ENCODE results near the gene GZMM. TPM values are rescaled to one million over a fixed set of nuclear protein-coding genes. Genes with fewer than 3 reads are reported as not detected.
"Not testable (repeated sequence)": the region's sequence is repeated elsewhere in the genome, so short reads cannot be mapped to it uniquely, and the experiment has no call there.

Gene GZMM
- polyA plus RNA-seq, 3 donors = 0.12 TPM; not detected in 2

- no peak for DNase-seq (ENCODE audit: low read depth in 3 of 3, low spot score in 2 of 3)
Observed at GRCh38 chr19:580274-580835, 36.5 kb downstream of the GZMM start.

DNA sequence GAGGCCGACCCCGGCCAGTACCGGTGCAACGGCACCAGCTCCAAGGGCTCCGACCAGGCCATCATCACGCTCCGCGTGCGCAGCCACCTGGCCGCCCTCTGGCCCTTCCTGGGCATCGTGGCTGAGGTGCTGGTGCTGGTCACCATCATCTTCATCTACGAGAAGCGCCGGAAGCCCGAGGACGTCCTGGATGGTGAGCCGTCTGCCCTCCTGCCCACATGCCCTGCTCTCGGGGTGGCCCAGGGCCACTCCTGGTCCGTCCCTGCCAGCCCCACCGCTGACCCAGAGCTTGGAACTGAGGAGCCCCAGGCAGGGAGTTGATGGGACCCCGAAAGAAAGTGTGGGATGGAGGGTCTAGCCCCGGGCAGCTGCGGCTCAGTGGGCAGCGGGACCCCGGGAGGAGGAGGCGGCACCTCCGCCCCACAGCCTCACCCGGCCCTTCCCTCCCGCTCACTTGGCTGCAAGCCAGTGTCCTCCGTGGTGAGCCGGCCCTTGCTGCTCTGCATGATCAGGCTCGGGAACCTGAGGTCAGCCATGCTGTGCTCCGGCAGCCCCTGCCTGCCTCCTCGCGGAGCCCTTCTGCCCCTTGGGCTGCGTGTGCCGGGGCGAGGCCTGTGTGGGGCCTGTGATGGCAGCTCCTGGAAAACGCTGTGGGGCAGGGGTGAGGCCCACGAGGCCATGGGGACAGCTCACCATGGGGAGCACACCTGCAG lies 37.7 kb downstream of the GZMM start:
- DNase-seq (ENCODE audit: low read depth in 3 of 3, low spot score in 2 of 3) = no peak

- DNase-seq (ENCODE audit: low read depth in 3 of 3, low spot score in 2 of 3) = no peak
Observed at GRCh38 chr19:582497-583197, 38.8 kb downstream of the GZMM start.

DNA sequence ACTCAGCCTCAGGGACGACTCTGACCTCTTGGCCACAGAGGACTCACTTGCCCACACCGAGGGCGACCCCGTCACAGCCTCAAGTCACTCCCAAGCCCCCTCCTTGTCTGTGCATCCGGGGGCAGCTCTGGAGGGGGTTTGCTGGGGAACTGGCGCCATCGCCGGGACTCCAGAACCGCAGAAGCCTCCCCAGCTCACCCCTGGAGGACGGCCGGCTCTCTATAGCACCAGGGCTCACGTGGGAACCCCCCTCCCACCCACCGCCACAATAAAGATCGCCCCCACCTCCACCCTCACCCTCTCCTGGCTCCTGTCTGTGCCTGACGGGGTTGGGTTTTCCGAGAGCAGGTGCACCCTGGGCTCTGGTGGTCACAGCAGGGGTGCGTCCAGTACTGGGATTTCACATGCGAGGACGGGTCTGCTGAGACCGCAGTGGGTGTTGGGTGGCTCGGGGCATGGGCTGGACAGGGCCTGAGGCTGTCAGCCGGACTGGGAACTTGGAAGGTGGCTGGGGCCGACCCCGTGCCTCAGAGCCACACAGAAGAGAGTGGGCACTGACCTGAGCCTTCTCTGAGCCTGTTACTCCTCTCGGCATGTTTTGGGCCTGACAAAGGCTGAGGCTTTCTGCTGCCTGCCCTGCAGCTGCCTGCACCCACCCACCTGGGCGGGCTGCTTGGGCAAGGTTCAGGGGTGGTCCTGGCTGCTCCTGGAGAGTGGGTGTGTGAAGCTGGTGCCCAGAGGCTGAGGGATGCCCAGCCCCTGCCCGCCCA lies 39.5 kb downstream of the GZMM start:
- DNase-seq (ENCODE audit: low read depth in 3 of 3, low spot score in 2 of 3) = no peak

DNA sequence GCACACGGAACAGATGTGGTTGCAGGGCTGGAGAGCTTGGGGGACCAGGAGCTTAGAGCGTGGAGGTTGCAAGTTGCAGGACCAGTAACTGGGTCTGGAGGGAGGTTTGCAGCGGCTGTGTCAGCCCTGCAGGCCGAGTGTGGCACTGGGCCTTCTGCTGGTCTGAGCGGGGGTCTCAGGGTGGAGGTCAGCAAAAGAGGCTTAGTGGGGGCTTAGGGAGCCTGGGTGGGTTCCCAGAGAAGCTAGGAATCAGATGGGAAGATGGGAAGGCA lies 40.1 kb downstream of the GZMM start:
- DNase-seq (ENCODE audit: low read depth in 3 of 3, low spot score in 2 of 3) = no peak

GRCh38 chr19:584240-585001 lies 40.6 kb downstream of the GZMM start:
- DNase-seq (ENCODE audit: low read depth in 3 of 3, low spot score in 2 of 3) = no peak

- DNase-seq (ENCODE audit: low read depth in 3 of 3, low spot score in 2 of 3) = not testable (repeated sequence)
Observed at GRCh38 chr19:585146-585545, 41.3 kb downstream of the GZMM start.

GRCh38 chr19:585551-586110 lies 41.8 kb downstream of the GZMM start:
- DNase-seq (ENCODE audit: low read depth in 3 of 3, low spot score in 2 of 3) = no peak

DNA sequence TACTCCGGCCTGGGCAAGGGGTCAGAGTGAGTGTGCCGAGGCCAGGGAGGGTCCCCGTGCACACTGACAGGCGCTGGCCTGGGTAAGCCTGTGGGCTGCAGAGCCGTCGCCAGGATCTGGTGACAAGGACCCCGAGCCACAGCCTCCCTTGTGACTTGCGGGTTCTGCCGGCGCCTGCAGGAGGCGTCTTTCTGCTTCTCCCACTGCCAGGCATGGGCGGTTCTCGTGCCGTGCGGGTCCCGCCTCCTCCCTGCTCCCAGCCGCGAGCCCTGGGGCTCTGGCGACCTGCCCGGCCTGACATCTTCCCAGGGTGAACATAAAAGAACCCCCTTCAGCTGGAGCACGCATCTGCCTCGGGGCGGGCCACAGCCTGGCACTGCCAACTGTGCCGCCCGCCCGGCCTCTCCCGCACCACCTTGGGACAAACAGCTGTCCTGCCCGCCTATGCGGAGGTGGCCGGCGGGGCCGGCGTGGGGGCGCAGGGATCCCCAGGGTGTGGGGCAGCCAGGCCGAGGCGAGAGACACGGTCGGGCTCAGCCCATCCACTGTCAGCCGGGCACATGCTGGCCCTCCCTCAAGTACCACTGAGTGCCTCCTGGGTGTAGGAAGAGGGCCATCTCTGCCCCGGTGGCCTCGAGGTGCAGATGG lies 44.4 kb downstream of the GZMM start:
- no peak for DNase-seq (ENCODE audit: low read depth in 3 of 3, low spot score in 2 of 3)

DNA sequence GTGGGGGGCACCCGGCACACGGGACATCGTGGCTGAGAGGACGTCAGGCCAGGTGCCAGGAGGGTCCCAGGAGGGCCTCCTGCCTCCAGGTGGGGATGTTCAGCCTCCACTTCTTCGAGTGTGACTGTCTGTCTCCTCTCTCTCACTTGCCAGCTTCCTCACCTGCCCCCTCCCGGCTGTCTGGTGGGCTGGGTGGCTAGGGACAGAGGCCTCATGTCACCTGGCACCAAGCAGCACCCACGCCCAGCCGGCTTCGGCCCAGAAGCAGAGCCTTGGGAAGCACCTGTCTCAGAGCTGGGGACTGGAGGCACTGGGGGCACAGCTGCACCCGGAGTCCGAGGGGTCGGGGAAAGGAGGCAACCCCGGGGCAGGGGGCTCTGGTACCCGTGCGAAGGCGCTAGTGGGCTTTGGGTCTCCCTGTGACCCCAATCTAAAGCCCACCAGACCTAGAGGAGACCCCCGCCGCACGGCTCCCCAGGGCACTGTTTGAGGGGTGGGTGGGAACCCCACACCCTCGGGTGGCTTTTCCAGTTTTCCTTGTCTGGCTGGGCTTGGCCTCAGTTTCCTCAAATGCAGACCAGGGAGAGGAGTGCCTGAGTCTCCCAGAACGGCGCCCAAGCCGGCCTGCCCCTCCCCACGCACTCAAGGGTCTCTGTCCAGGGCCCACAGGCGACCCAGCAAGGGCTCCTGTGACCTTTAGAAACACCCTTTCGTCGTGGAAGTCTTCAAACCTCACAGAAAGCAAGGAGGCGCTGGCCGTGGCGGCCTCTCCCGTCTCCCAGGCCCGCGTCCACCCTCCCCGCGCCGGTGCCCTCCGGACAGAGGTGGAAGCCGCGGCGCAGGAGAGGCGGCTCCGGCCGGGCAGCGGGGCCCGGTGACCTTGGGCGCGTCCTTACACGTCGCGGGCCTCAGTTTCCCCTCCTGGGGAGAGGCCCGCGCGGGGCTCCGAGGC lies 45.2 kb downstream of the GZMM start:
- DNase-seq (ENCODE audit: low read depth in 3 of 3, low spot score in 2 of 3) = no peak

DNA sequence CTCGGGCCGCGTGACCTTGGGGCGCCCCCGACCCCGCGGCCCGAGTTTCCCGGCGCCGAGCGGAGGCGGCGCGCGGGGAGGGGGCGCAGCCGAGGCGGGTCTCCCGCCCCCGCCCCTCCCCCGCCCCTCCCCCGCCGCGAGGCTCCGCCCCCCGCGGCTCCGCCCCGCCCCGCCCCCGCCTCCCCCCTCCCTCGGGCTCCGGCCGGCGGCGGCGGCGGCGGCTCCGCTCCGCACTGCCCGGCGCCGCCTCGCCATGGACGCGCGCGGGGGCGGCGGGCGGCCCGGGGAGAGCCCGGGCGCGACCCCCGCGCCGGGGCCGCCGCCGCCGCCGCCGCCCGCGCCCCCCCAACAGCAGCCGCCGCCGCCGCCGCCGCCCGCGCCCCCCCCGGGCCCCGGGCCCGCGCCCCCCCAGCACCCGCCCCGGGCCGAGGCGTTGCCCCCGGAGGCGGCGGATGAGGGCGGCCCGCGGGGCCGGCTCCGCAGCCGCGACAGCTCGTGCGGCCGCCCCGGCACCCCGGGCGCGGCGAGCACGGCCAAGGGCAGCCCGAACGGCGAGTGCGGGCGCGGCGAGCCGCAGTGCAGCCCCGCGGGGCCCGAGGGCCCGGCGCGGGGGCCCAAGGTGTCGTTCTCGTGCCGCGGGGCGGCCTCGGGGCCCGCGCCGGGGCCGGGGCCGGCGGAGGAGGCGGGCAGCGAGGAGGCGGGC lies 46.0 kb downstream of the GZMM start, which contains the start of gene HCN2:
HCN2 (plus strand) TSS at position 189 of the 703 bp plus-strand sequence; CDS start at position 254, 65 bp downstream.
- DNase-seq (ENCODE audit: low read depth in 3 of 3, low spot score in 2 of 3) = no peak

DNA sequence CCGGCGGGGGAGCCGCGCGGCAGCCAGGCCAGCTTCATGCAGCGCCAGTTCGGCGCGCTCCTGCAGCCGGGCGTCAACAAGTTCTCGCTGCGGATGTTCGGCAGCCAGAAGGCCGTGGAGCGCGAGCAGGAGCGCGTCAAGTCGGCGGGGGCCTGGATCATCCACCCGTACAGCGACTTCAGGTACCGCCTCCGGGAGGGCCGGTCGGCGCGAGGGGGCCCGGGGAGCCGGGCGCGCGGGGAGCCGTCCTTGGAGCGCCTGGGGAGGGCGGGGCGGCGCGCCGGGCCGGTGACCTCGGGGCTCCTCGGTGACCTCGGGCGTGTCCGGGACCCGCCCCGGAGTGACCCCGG lies 46.5 kb downstream of the GZMM start:
- no peak for DNase-seq (ENCODE audit: low read depth in 3 of 3, low spot score in 2 of 3)

DNA sequence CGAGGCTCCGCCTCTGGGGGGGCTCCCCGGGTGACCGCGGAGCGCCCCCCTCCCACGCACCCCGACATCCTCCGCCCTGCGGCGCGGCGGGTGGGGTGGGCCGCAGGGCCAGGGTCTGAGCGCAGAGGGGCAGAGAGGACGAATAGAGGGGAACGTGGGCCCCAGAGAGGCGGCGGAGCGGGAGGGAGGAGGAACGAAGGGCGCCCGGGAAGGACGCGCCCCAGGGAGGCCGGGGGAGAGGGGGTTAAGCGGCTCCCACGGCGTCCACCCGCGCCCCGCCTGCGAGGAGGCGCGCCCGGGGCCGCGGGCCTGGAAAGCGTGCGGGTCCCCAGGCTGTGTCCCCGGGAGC lies 46.9 kb downstream of the GZMM start:
- no peak for DNase-seq (ENCODE audit: low read depth in 3 of 3, low spot score in 2 of 3)

DNA sequence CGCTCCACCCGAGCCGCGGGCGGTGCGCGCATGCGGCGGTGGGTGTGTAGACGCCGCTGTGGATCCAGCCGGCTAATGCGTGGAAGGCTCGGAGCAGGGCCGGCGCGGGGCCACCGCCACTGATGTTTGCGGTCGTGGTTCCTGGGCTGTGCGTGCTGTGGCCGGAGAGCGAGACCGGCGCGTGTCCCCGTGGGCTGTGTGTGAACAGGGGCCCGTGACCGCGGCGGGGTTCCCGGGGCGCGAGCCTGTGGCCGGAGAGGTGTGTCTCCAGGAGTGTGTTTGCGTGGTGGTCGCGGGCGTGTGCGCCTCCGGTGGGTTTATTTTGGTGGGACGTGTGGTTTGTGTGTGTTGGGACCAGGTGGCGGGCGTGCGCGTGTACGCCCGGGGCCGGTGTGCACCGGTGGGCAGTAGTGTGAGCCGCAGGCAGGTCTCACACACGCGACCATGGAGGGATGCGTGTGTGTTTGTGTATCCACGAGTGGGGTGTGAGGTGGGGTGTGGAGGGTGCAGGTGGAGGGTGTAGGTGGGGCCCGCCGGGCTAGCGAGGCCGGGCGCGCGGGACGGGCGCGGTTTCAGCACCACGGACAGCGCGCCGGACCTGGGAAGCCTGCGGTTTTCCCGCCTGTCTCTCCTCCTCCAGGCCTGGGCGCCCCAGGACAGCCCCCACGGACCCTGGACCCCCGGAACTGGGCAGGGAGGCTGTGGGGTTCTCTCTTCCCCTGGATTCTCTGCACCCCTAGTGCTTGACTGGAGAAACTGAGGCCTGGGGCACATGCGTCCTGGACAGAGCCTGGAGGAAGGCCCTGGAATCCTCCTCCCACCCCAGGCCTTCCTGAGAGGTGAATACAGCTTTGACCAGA lies 47.5 kb downstream of the GZMM start:
- no peak for DNase-seq (ENCODE audit: low read depth in 3 of 3, low spot score in 2 of 3)

DNA sequence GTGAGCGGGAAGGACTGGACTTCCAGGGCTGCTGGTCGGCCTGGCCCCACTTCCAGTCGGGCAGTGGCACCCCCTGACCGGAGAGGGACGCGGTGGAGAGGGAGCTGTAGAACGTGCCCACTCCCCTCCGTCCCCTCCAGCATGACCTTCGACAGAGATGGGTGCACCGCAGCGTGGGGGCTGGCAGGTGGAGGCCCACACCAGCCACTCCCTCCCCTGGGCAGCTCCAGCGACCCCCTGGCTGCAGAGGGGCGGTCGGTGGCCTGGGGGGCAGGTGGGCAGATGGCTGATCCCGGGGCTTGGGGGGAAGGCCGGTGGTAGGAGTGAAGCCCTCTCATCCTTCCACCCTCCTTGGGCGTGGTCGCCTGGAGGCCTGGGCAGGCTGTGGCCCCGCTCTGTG lies 48.2 kb downstream of the GZMM start:
- no peak for DNase-seq (ENCODE audit: low read depth in 3 of 3, low spot score in 2 of 3)

DNA sequence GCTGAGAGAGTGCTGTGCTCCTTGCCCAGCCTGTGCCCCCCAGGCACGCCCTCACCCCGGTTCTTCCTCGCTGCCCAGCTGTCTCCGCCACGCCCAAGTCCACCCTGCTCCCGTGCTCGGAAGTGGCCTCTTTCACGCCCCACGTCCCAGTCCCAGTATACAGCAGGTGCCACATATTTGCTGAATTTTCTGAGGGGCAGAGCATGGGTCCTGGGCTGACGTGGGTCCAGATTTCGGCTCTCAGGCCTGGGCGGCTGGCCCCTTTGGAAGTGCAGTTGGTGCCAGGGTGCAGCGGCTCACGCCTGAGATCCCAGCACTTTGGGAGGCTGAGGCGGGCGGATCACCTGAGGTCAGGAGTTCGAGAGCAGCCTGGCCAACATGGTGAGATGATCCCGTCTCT lies 49.2 kb downstream of the GZMM start:
- no peak for DNase-seq (ENCODE audit: low read depth in 3 of 3, low spot score in 2 of 3)

- no peak for DNase-seq (ENCODE audit: low read depth in 3 of 3, low spot score in 2 of 3)
Observed at GRCh38 chr19:593505-593904, 49.7 kb downstream of the GZMM start.

Measured in right renal cortex interstitium (tissue), 3 donors.